GM10248 (cell line): ENCODE measurements around the gene PMM2.

ENCODE experiments used
- CTCF ChIA-PET: fragments of 300-600 bp; sonication (Branson Sonifier 250); formaldehyde crosslinking; extraction: SDS; loops from one replicate; lab custom pipeline; 2021; ENCODE audit warnings: antibody characterized with exemption; lab: Yijun Ruan, JAX
- POLR2A ChIA-PET: fragments of 350-650 bp; sonication (Branson Sonifier 250); formaldehyde crosslinking; extraction: SDS; loops from one replicate; lab custom pipeline; 2020; ENCODE audit warnings: antibody characterized with exemption; lab: Yijun Ruan, JAX
- DNase-seq: peaks from one replicate; pipeline ENCODE4 v3.0.0; 2012; ENCODE audit errors: extremely low spot score
- CTCF ChIP-seq: IDR thresholded peaks from 2 replicates; pipeline ENCODE4 v1.5.1; 2012; ENCODE audit warnings: mild to moderate bottlenecking, low read depth; ENCODE audit errors: extremely low read depth, missing control alignments, control extremely low read depth

PMM2 gene

GRCh38 chr16:8758022-8758421 lies 39.6 kb upstream of the PMM2 start:
- TF ChIP-seq CTCF, result no peak
- DNase-seq, result no peak
- ChIA-PET POLR2A (no interaction called here), CTCF (no interaction called here)

GRCh38 chr16:8760021-8760420 lies 37.6 kb upstream of the PMM2 start:
- ChIA-PET POLR2A (no interaction called here), CTCF (no interaction called here)
- TF ChIP-seq CTCF, result no peak
- DNase-seq, result no peak

- CTCF ChIA-PET, result no interaction called here
- no peak for DNase-seq
- TF ChIP-seq CTCF, result no peak
- POLR2A ChIA-PET, result no interaction called here
These were observed 36.6 kb upstream of the PMM2 start for GRCh38 chr16:8761078-8761477.

GRCh38 chr16:8762254-8762653 lies 35.4 kb upstream of the PMM2 start:
- no peak for DNase-seq
- CTCF ChIA-PET, result interaction anchor here (1.0 to 1.5 kb wide), 2 partner anchors 9 to 10 kb away, joined by 3 read pairs; no protein-coding TSS in a partner anchor
- POLR2A ChIA-PET, result no interaction called here
- no peak for TF ChIP-seq CTCF

GRCh38 chr16:8763083-8763482 lies 34.6 kb upstream of the PMM2 start:
- ChIA-PET POLR2A (no interaction called here), CTCF (interaction anchor here (1.0 to 1.5 kb wide), 3 partner anchors 9 to 13 kb away, joined by 3 read pairs; no protein-coding TSS in a partner anchor)
- DNase-seq, result no peak
- no peak for TF ChIP-seq CTCF

GRCh38 chr16:8763899-8764298 lies 33.7 kb upstream of the PMM2 start:
- POLR2A ChIA-PET, result no interaction called here
- no peak for TF ChIP-seq CTCF
- CTCF ChIA-PET, result interaction anchor here (1.2 kb wide), 1 partner anchor 13 kb away, joined by 3 read pairs; no protein-coding TSS in a partner anchor

GRCh38 chr16:8764525-8765250 lies 33.0 kb upstream of the PMM2 start:
- DNase-seq, result no peak
- no peak for TF ChIP-seq CTCF
- POLR2A ChIA-PET, result no interaction called here
- CTCF ChIA-PET, result no interaction called here

More at GRCh38 chr16:8763899-8764298, 33.7 kb upstream of the PMM2 start:
- DNase-seq, result no peak
